ENCODE data around the gene TLX1. TPM values are rescaled to one million over a fixed set of nuclear protein-coding genes. Genes with fewer than 3 reads are reported as not detected.

TLX1 gene
- polyA plus RNA-seq, 1 donor (not counting 4 experiments of a cell fraction or from before 2014, with no cell fraction given) = not detected

GRCh38 chr10:101110856-101111523 is 20.1 kb upstream of the TLX1 start:
- H3K27me3 ChIP-seq (ENCODE audit: control insufficient read depth, extremely low read depth, insufficient read depth, low read length) = peaks cover 24% of the 10 kb centered on the region
- no peak overlapping the region for H2AFZ ChIP-seq (ENCODE audit: control insufficient read depth, low read length)
- no peak overlapping the region for H3K9ac ChIP-seq (ENCODE audit: control insufficient read depth, extremely low read depth, insufficient read depth, low read length)
- DNase-seq (ENCODE audit: low read depth, low spot score) (no peak), FAIRE-seq (no peak)
- H3K36me3 ChIP-seq (ENCODE audit: control insufficient read depth in 2 of 2, extremely low read depth in 1 of 2, insufficient read depth in 2 of 2, low read length in 2 of 2) = no peaks in the 10 kb centered on the region
- no peaks in the 10 kb centered on the region for H3K79me2 ChIP-seq (ENCODE audit: control insufficient read depth, insufficient read depth, low read length)
- H3K9me1 ChIP-seq (ENCODE audit: control insufficient read depth, extremely low read depth, insufficient read depth, low read length) = no peaks in the 10 kb centered on the region
- no peaks in the 10 kb centered on the region for H4K20me1 ChIP-seq (ENCODE audit: control insufficient read depth, extremely low read depth, insufficient read depth, low read length)
- dilution Hi-C loops (cut with MboI; ENCODE audit: extremely low pct_ligation_motif_present, low sequenced_read_pairs) = no loop called here
- TF ChIP-seq CTCF (optimal IDR thresholded peaks at IDR 0.05 in 1 of 3, IDR thresholded peaks at IDR 0.05 in 1 of 3, conservative IDR thresholded peaks at IDR 0.05 in 1 of 3; ENCODE audit: extremely low read depth in 1 of 3, insufficient read depth in 2 of 3, low read length in 3 of 3) (no peak), EZH2 (IDR thresholded peaks at IDR 0.05; ENCODE audit: low read length) (no peak)
- H3K4me3 ChIP-seq (ENCODE audit: control insufficient read depth in 2 of 3, extremely low read depth in 1 of 3, insufficient read depth in 2 of 3, low read depth in 1 of 3, low read length in 3 of 3) = no peak overlapping the region
- H3K9me3 ChIP-seq (ENCODE audit: control insufficient read depth, low read depth, low read length) = no peaks in the 10 kb centered on the region
- H3K4me2 ChIP-seq (ENCODE audit: control insufficient read depth, extremely low read depth, insufficient read depth, low read depth, low read length) = no peak overlapping the region
- no peak overlapping the region for H3K27ac ChIP-seq (ENCODE audit: control insufficient read depth, insufficient read depth, low read length)
- no peaks in the 10 kb centered on the region for H3K4me1 ChIP-seq (ENCODE audit: control insufficient read depth, extremely low read depth, insufficient read depth, low read length)

- H3K4me1 ChIP-seq (ENCODE audit: control insufficient read depth, extremely low read depth, insufficient read depth, low read length) = no peaks in the 10 kb centered on the region
- DNase-seq (ENCODE audit: low read depth, low spot score) (no peak), FAIRE-seq (no peak)
- H3K4me3 ChIP-seq (ENCODE audit: control insufficient read depth in 2 of 3, extremely low read depth in 1 of 3, insufficient read depth in 2 of 3, low read depth in 1 of 3, low read length in 3 of 3) = no peak overlapping the region
- H3K36me3 ChIP-seq (ENCODE audit: control insufficient read depth in 2 of 2, extremely low read depth in 1 of 2, insufficient read depth in 2 of 2, low read length in 2 of 2) = no peaks in the 10 kb centered on the region
- no peaks in the 10 kb centered on the region for H3K79me2 ChIP-seq (ENCODE audit: control insufficient read depth, insufficient read depth, low read length)
- dilution Hi-C loops (cut with MboI; ENCODE audit: extremely low pct_ligation_motif_present, low sequenced_read_pairs) = no loop called here
- H3K27me3 ChIP-seq (ENCODE audit: control insufficient read depth, extremely low read depth, insufficient read depth, low read length) = peaks cover 28% of the 10 kb centered on the region
- H3K9me3 ChIP-seq (ENCODE audit: control insufficient read depth, low read depth, low read length) = no peaks in the 10 kb centered on the region
- TF ChIP-seq EZH2 (IDR thresholded peaks at IDR 0.05; ENCODE audit: low read length) (no peak), CTCF (optimal IDR thresholded peaks at IDR 0.05 in 1 of 3, IDR thresholded peaks at IDR 0.05 in 1 of 3, conservative IDR thresholded peaks at IDR 0.05 in 1 of 3; ENCODE audit: extremely low read depth in 1 of 3, insufficient read depth in 2 of 3, low read length in 3 of 3) (no peak)
- no peaks in the 10 kb centered on the region for H4K20me1 ChIP-seq (ENCODE audit: control insufficient read depth, extremely low read depth, insufficient read depth, low read length)
- no peak overlapping the region for H3K9ac ChIP-seq (ENCODE audit: control insufficient read depth, extremely low read depth, insufficient read depth, low read length)
- H2AFZ ChIP-seq (ENCODE audit: control insufficient read depth, low read length) = no peak overlapping the region
- H3K9me1 ChIP-seq (ENCODE audit: control insufficient read depth, extremely low read depth, insufficient read depth, low read length) = no peaks in the 10 kb centered on the region
- H3K27ac ChIP-seq (ENCODE audit: control insufficient read depth, insufficient read depth, low read length) = no peak overlapping the region
- no peak overlapping the region for H3K4me2 ChIP-seq (ENCODE audit: control insufficient read depth, extremely low read depth, insufficient read depth, low read depth, low read length)
Measured at GRCh38 chr10:101111547-101111946, 19.6 kb upstream of the TLX1 start.

Measured in keratinocyte (primary cell).